Activated T-helper 1 cell treated with Interleukin-2 at 50 U/mL for 16 hours (primary cell): ENCODE measurements around the gene DENND1A.
"Not testable (repeated sequence)": the region's sequence is repeated elsewhere in the genome, so short reads cannot be mapped to it uniquely, and the experiment has no call there.

Experiments
- DNase-seq: peaks from one replicate; pipeline ENCODE4 v3.0.0-alpha.2; 2020; ENCODE audit warnings: low read depth

DENND1A gene

GRCh38 chr9:123929870-123930831 is at the start of gene DENND1A:
Gene DENND1A (minus strand): TSS chr9:123930126. CDS start chr9:123929905, 221 bp downstream.
- peak; percentile 83 for DNase-seq

- no peak for DNase-seq
Observed at GRCh38 chr9:123978981-123979380, 49.1 kb upstream of the DENND1A start.

DNA sequence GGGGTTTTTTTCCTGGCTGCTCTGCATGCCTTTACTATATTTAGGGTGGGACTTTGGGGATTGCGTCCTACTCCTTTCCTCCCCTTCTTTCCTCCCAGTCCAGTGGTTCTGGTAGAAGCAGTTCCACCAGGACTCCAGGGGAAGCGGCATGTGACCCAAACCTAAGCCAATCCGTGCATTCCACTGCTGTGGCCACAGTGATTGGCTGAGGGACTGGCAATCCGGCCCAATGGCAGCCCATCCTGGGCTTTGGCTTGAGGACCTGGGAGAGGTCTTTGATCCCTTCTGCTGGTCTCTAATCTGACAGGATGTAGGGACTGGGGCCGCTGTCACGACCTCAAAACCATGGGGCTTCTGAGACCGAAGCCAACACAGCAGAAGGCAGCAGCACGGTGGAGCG is 46.7 kb upstream of the DENND1A start:
- not testable (repeated sequence) for DNase-seq

DNA sequence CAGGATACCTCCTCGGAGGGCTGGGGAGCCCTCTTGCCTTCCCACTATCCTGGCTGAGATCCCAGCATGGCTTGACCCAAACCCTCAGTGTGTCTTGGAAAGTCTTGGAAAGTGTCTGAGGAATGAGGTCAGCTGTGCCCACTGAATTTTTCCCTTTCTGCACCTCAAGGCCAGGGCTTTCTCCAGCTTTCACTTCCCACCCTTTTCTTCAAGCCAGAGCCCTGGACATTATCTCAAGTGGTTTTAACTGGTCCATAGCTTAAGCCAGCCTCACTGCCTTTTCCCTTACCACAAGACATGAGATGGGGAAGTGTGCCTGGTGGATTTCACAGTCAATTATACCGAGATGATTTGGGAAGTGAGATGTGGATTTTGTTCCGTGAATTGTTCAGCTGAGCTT is 45.9 kb upstream of the DENND1A start:
- DNase-seq: no peak

- DNase-seq: no peak
Observed at GRCh38 chr9:123974471-123974870, 44.5 kb upstream of the DENND1A start.

DNA sequence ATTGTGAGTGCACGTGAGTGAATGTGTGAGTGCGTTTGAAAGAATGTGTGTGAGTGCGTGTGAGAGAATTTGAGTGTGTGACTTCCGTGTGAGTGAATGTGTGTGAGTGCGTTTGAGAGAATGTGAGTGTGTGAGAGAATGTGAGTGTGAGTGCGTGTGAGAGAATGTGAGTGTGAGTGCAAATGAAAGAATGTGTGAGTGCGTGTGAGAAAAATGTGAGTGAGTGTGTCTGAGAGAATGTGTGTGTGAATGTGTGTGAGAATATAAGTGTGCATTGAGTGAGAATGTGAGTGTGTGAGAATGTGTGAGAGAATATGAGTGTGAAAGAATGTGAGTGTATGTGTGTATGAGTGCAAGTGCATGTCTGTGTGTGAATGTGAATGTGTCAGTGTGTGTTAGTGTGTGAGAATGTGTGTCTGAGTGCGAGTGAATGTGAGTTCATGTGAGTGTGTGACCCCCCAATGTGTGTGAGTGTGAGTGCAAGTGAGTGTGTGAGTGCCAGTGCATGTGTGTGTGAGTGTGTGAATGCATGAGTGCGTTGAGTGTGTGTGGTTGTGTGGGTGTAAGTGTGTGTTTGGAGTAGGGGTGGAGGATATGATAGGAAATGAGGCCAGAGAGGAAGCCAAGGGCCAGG is 43.8 kb upstream of the DENND1A start:
- DNase-seq: no peak

DNA sequence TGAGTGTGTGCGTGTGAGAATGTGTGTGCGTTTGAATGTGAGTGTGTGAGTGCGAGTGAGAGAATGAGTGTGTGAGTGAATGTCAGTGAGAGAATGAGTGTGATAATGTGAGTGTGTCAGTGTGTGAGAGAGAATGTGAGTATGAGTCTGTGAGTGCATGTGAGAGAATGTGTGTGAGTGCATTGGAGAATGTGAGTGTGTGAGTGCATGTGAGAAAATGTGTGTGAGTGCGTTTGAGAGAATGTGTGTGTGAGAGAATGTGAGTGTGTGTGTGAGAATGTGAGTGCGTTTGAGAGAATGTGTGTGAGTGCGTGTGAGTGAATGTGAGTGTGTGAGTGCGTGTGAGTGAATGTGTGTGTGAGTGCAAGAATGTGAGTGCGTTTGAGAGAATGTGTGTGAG is 42.7 kb upstream of the DENND1A start:
- no peak for DNase-seq

GRCh38 chr9:123967323-123967722 is 37.4 kb upstream of the DENND1A start:
- DNase-seq: no peak

GRCh38 chr9:123965801-123966686 is 36.1 kb upstream of the DENND1A start:
- no peak for DNase-seq

DNA sequence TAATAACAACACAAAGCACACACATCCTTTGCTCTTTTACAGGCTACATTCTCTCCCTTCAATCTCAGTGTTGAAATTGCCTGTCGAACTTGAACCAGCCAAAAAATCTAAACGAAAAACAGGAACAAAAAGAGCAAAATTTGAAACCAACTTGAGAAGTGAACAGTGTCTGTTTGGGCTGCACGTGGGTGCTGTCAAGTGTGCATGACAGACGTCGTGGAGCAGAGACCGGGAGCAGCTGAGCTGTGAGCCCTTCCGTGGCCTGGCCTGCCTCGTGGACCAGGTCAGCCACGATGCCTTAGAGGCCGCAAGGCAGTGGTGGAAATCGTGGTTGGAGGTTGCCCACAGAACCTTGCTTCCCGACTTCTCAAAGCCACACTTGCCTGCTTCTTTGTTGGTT is 34.8 kb upstream of the DENND1A start:
- DNase-seq: no peak

GRCh38 chr9:123960965-123961364 is 31.0 kb upstream of the DENND1A start:
- DNase-seq: no peak

- no peak for DNase-seq
Observed at GRCh38 chr9:123960366-123960765, 30.4 kb upstream of the DENND1A start.

GRCh38 chr9:123959787-123960186 is 29.9 kb upstream of the DENND1A start:
- DNase-seq: no peak

GRCh38 chr9:123957731-123958130 is 27.8 kb upstream of the DENND1A start:
- DNase-seq: no peak

DNA sequence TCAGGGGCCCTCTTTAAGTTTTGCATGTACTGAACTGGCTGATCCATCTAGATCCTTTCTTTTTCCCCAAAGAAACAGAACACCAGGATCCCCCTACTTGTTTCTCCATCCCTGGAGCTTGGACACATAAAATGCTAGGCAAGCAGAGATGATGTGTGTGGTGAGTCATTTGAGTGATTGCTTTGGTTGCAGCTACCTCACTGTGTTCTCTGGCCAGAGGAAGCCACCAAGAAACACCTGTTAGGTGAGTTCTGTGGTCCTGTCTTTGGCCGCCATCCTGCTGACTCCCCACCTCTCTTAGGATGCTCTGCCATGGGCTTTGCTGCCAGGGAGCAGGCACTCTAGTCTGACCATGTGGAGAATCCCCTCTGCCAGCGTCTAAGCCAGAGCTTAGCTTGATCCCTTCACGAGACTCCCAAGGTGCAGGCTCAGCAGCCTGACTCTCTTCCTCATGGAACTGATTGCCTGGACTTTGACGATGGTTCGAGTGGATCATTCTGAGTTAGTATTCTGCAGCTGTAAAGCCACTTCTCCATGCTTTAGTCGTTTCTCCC is 27.3 kb upstream of the DENND1A start:
- no peak for DNase-seq

GRCh38 chr9:123955637-123956036 is 25.7 kb upstream of the DENND1A start:
- DNase-seq: no peak

DNA sequence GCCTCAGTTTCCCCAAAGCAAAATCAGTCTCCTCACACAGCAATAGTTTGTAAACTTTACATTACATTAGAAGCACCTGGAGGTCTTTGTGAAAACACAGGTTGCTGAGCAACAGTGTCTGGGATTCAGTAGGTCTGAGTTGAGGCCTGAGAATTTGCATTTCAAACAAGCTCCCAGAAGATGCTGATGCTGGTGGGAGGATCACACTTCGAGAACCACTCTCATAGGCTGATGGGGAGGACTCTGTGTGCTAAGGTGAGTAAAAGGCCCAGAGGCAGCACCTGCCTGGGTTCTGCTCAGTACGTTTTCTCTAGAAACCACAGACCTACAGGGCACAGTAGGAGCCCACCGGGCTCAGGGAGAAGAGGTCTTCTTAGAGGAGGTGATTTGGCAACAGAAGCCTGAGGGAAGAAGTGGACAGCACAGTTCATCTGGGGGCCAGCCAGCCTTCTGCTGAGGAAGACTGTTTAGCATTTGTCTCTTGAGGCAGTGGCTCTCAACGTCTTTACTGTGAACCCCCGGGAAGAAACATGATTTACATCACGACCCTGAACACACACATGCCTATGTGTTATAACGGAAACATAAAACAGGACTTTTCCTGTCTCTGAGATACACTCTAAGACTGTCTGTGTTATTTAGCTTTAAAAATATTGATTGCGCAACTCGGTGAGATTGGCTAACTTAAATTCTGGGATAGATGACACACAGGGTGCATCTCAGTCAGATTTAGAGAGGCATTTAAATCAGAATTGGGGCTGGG is 24.8 kb upstream of the DENND1A start:
- DNase-seq: no peak

GRCh38 chr9:123952641-123953495 is 22.9 kb upstream of the DENND1A start:
- no peak for DNase-seq

GRCh38 chr9:123948286-123948685 is 18.4 kb upstream of the DENND1A start:
- no peak for DNase-seq

GRCh38 chr9:123947326-123947725 is 17.4 kb upstream of the DENND1A start:
- DNase-seq: no peak
